ENCODE measurements around the gene CDK17.
"Not testable (repeated sequence)": the region's sequence is repeated elsewhere in the genome, so short reads cannot be mapped to it uniquely, and the experiment has no call there.

DNA sequence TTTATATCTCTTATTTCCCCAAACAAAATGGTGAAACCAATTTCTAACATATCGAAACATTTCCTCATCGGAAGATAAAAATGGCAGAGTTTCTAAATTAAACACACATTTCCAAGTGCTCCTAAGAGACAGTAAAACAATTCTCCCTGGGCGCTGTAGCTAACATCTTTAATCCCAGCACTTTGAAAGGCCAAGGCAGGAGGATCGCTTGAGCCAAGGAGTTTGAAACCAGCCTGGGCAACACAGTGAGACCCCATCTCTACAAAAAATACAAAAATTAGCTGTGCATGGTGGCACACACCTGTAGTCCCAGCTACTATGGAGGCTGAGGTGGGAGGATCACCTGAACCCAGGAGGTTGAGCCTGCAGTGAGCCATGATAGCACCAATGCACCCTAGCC lies 20.5 kb downstream of the CDK17 start:
- TF ChIP-seq EZH2phosphoT487 (IDR thresholded peaks at IDR 0.05; ENCODE audit: borderline replicate concordance) = not testable (repeated sequence)
- TF ChIP-seq, protein P1, sequence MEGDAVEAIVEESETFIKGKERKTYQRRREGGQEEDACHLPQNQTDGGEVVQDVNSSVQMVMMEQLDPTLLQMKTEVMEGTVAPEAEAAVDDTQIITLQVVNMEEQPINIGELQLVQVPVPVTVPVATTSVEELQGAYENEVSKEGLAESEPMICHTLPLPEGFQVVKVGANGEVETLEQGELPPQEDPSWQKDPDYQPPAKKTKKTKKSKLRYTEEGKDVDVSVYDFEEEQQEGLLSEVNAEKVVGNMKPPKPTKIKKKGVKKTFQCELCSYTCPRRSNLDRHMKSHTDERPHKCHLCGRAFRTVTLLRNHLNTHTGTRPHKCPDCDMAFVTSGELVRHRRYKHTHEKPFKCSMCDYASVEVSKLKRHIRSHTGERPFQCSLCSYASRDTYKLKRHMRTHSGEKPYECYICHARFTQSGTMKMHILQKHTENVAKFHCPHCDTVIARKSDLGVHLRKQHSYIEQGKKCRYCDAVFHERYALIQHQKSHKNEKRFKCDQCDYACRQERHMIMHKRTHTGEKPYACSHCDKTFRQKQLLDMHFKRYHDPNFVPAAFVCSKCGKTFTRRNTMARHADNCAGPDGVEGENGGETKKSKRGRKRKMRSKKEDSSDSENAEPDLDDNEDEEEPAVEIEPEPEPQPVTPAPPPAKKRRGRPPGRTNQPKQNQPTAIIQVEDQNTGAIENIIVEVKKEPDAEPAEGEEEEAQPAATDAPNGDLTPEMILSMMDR (conservative IDR thresholded peaks at IDR 0.05; ENCODE audit: low read length) = not testable (repeated sequence)
